Activated CD4-positive, alpha-beta memory T cell treated with anti-CD3 and anti-CD28 coated beads, Interleukin-2, amount 10 ng/mL, durations not matched to agents 7 days and 5 days (primary cell): Measurements from ENCODE around the gene AVPR1B. TPM values are rescaled to one million over a fixed set of nuclear protein-coding genes. Genes with fewer than 3 reads are reported as not detected.

Experiments used
- CTCF ChIA-PET: fragments of 350-600 bp; sonication (Branson Sonifier 250); formaldehyde crosslinking; loops from one replicate; lab custom pipeline; 2021; ENCODE audit warnings: antibody characterized with exemption, inconsistent platforms; lab: Charles Lee
- POLR2A ChIA-PET: fragments of 350-600 bp; sonication (Branson Sonifier 250); formaldehyde crosslinking; loops from one replicate; lab custom pipeline; 2021; ENCODE audit warnings: antibody characterized with exemption; lab: Charles Lee
- DNase-seq: peaks from one replicate; pipeline ENCODE4 v3.0.0-alpha.2; 2020
- H3K27ac Mint-ChIP-seq: one replicate; pipeline ENCODE4 v1.8.0; 2021; ENCODE audit warnings: mild to moderate bottlenecking, mixed read lengths
- H3K27me3 Mint-ChIP-seq: one replicate; pipeline ENCODE4 v1.8.0; 2021; ENCODE audit warnings: mixed read lengths
- H3K36me3 Mint-ChIP-seq: one replicate; pipeline ENCODE4 v1.8.0; 2021; ENCODE audit warnings: low read depth, mixed read lengths
- H3K4me1 Mint-ChIP-seq: one replicate; pipeline ENCODE4 v1.8.0; 2021; ENCODE audit warnings: mixed read lengths
- H3K4me3 Mint-ChIP-seq: one replicate; pipeline ENCODE4 v1.8.0; 2021; ENCODE audit warnings: mild to moderate bottlenecking, mixed read lengths
- H3K9me3 Mint-ChIP-seq: one replicate; pipeline ENCODE4 v1.8.0; 2021; ENCODE audit warnings: mixed read lengths
- total RNA-seq, 2 experiments: library from RNA; stranded (reverse); gene quantifications; one replicate each; pipeline ENCODE4 v1.2.3, GENCODE V29; 2021

The AVPR1B gene
- not detected for total RNA-seq

GRCh38 chr1:206117151-206117948, at the start of gene AVPR1B:
Gene AVPR1B, minus strand, starts transcription at chr1:206117388. Its CDS starts 498 bp downstream, at chr1:206116890.
- Mint-ChIP-seq H3K27ac (no peak within 1 kb of the TSS), H3K27me3 (peaks cover 63% of the 10 kb centered on the region), H3K9me3 (peaks cover 4% of the 10 kb centered on the region), H3K4me1 (peaks cover 9% of the 10 kb centered on the region), H3K36me3 (no peaks in the 10 kb centered on the region), H3K4me3 (no peak within 1 kb of the TSS)
- CTCF ChIA-PET: no interaction called here
- DNase-seq: no peak
- POLR2A ChIA-PET: no interaction called here

- Mint-ChIP-seq H3K4me1 (no peaks in the 10 kb centered on the region), H3K9me3 (no peaks in the 10 kb centered on the region), H3K36me3 (no peaks in the 10 kb centered on the region), H3K4me3 (no peak overlapping the region), H3K27ac (no peak overlapping the region), H3K27me3 (peaks cover 36% of the 10 kb centered on the region)
- POLR2A ChIA-PET: no interaction called here
- CTCF ChIA-PET: no interaction called here
- no peak for DNase-seq
Observed at GRCh38 chr1:206145771-206146290, 28.6 kb upstream of the AVPR1B start.

GRCh38 chr1:206144605-206145004, 27.4 kb upstream of the AVPR1B start:
- CTCF ChIA-PET: no interaction called here
- H3K9me3 Mint-ChIP-seq: no peaks in the 10 kb centered on the region
- no peaks in the 10 kb centered on the region for H3K4me1 Mint-ChIP-seq
- H3K27me3 Mint-ChIP-seq: peaks cover 48% of the 10 kb centered on the region
- DNase-seq: no peak
- no peak overlapping the region for H3K4me3 Mint-ChIP-seq
- no peak overlapping the region for H3K27ac Mint-ChIP-seq
- no peaks in the 10 kb centered on the region for H3K36me3 Mint-ChIP-seq
- POLR2A ChIA-PET: no interaction called here

DNA sequence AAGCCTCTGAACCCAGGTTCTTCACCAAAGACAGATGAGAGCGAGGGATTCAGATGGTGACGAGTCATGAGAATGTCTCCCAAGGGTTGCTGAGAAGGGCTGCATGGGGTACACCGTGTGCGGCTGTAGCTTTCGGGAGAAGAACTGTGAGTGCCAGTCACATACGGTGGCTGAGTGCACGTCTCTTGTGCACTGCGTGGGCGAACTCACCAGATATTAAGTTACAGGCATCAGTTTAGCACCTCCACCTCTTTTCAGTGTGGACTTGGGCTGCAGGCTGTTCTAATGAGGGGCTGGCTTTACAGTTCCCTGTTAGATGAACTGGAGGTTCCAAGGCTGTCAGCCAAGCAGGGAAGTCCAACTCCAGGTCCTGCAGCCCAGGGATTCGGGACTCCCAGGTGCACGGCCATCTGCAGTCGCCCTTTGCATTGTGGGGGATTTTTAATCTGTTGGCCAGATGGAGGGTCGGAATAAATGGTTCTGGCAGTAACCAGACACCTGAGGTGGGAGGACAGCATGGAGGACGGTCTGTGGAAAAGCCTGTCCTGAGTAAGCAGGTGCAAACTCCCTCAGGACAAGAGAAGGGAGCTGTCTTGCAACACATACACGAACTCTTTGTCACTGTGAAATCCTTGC, 26.5 kb upstream of the AVPR1B start:
- no peak for DNase-seq
- Mint-ChIP-seq H3K27me3 (peaks cover 53% of the 10 kb centered on the region), H3K27ac (no peak overlapping the region), H3K4me1 (no peaks in the 10 kb centered on the region), H3K36me3 (no peaks in the 10 kb centered on the region), H3K4me3 (no peak overlapping the region), H3K9me3 (no peaks in the 10 kb centered on the region)
- CTCF ChIA-PET: no interaction called here
- POLR2A ChIA-PET: no interaction called here

- DNase-seq: no peak
- Mint-ChIP-seq H3K27ac (no peak overlapping the region), H3K4me3 (no peak overlapping the region), H3K27me3 (peaks cover 62% of the 10 kb centered on the region), H3K4me1 (no peaks in the 10 kb centered on the region), H3K36me3 (no peaks in the 10 kb centered on the region), H3K9me3 (no peaks in the 10 kb centered on the region)
- ChIA-PET CTCF (no interaction called here), POLR2A (no interaction called here)
Observed at GRCh38 chr1:206142770-206143169, 25.6 kb upstream of the AVPR1B start.

DNA sequence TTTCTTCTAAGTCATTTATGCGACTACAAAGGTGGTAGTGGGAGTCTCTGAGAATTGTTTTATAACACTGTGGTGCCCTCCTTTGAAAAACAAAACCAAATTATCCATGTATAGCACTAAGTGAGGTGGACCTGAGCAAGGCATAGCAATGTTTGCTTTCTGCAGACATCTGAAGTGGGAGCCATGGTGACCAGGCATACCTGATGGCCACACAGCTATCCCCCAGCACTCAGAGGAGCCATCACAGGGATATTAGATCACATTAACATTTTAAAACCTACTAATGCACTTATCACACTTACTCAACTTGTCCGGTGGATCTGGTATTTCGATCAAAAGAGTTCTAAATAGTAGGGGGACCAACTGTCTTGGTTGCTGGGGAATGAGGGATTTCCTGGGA, 24.8 kb upstream of the AVPR1B start:
- no peaks in the 10 kb centered on the region for H3K9me3 Mint-ChIP-seq
- no peak for DNase-seq
- H3K4me3 Mint-ChIP-seq: no peak overlapping the region
- no peaks in the 10 kb centered on the region for H3K36me3 Mint-ChIP-seq
- no peak overlapping the region for H3K27ac Mint-ChIP-seq
- ChIA-PET CTCF (interaction anchor here (1.0 kb wide), 1 partner anchor 9 kb away, joined by 3 read pairs; no protein-coding TSS in a partner anchor), POLR2A (no interaction called here)
- peaks cover 63% of the 10 kb centered on the region for H3K27me3 Mint-ChIP-seq
- H3K4me1 Mint-ChIP-seq: no peaks in the 10 kb centered on the region

GRCh38 chr1:206136241-206136640, 19.1 kb upstream of the AVPR1B start:
- no peaks in the 10 kb centered on the region for H3K4me1 Mint-ChIP-seq

GRCh38 chr1:206135248-206135647, 18.1 kb upstream of the AVPR1B start:
- DNase-seq: no peak
- no peaks in the 10 kb centered on the region for H3K4me1 Mint-ChIP-seq
- CTCF ChIA-PET: interaction anchor here (1.3 kb wide), 1 partner anchor 29 kb away, joined by 3 read pairs; no protein-coding TSS in a partner anchor
- peaks cover 37% of the 10 kb centered on the region for H3K27me3 Mint-ChIP-seq
- H3K9me3 Mint-ChIP-seq: no peaks in the 10 kb centered on the region
- no peak overlapping the region for H3K4me3 Mint-ChIP-seq
- H3K27ac Mint-ChIP-seq: no peak overlapping the region
- POLR2A ChIA-PET: no interaction called here
- H3K36me3 Mint-ChIP-seq: no peaks in the 10 kb centered on the region

More at GRCh38 chr1:206136241-206136640, 19.1 kb upstream of the AVPR1B start:
- ChIA-PET CTCF (interaction anchor here (1.3 kb wide), 1 partner anchor 30 kb away, joined by 3 read pairs; no protein-coding TSS in a partner anchor), POLR2A (no interaction called here)
- Mint-ChIP-seq H3K4me3 (no peak overlapping the region), H3K27me3 (peaks cover 42% of the 10 kb centered on the region), H3K9me3 (no peaks in the 10 kb centered on the region), H3K36me3 (no peaks in the 10 kb centered on the region), H3K27ac (no peak overlapping the region)
- DNase-seq: no peak

GRCh38 chr1:206133751-206134415, 16.7 kb upstream of the AVPR1B start:
- CTCF ChIA-PET: no interaction called here
- H3K36me3 Mint-ChIP-seq: no peaks in the 10 kb centered on the region
- POLR2A ChIA-PET: no interaction called here
- no peaks in the 10 kb centered on the region for H3K9me3 Mint-ChIP-seq
- peaks cover 29% of the 10 kb centered on the region for H3K27me3 Mint-ChIP-seq
- no peak for DNase-seq
- H3K4me1 Mint-ChIP-seq: no peaks in the 10 kb centered on the region
- no peak overlapping the region for H3K4me3 Mint-ChIP-seq
- H3K27ac Mint-ChIP-seq: no peak overlapping the region

DNA sequence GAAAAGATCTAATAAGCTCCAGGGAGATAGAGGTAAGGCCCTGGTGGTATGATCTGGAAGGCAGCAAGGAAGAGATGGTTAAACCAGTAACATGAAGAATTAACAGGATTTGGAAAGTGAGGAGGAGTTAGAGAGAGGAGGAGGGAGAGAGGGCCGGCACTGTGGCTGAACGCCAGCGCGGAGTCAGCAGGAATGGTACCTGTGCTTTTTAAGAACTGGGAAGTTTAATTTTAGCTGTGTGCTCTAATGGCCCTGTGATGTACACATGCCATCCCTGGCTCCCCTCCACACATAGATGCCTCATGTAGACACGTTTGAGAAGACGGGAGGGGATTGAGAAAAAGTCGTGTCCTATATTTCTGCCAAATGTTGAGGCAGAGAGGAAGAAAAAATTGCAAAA, 13.8 kb upstream of the AVPR1B start:
- no peak for DNase-seq
- Mint-ChIP-seq H3K4me1 (no peaks in the 10 kb centered on the region), H3K27ac (no peak overlapping the region), H3K9me3 (no peaks in the 10 kb centered on the region), H3K27me3 (peaks cover 34% of the 10 kb centered on the region), H3K4me3 (no peak overlapping the region), H3K36me3 (no peaks in the 10 kb centered on the region)
- ChIA-PET CTCF (interaction anchor here (0.7 kb wide), 1 partner anchor 26 kb away, joined by 3 read pairs; no protein-coding TSS in a partner anchor), POLR2A (no interaction called here)

GRCh38 chr1:206128196-206128595, 11.0 kb upstream of the AVPR1B start:
- Mint-ChIP-seq H3K36me3 (no peaks in the 10 kb centered on the region), H3K4me3 (no peak overlapping the region), H3K9me3 (no peaks in the 10 kb centered on the region), H3K27ac (no peak overlapping the region), H3K4me1 (no peaks in the 10 kb centered on the region), H3K27me3 (peaks cover 49% of the 10 kb centered on the region)
- ChIA-PET CTCF (interaction anchor here (0.9 to 1.1 kb wide), 2 partner anchors 20 to 210 kb away, joined by 3 to 5 read pairs; no protein-coding TSS in a partner anchor), POLR2A (no interaction called here)
- DNase-seq: no peak

GRCh38 chr1:206127336-206127735, 10.1 kb upstream of the AVPR1B start:
- ChIA-PET CTCF (no interaction called here), POLR2A (no interaction called here)
- no peaks in the 10 kb centered on the region for H3K36me3 Mint-ChIP-seq
- no peaks in the 10 kb centered on the region for H3K4me1 Mint-ChIP-seq
- H3K27me3 Mint-ChIP-seq: peaks cover 54% of the 10 kb centered on the region
- no peak overlapping the region for H3K27ac Mint-ChIP-seq
- no peak for DNase-seq
- no peak overlapping the region for H3K4me3 Mint-ChIP-seq
- no peaks in the 10 kb centered on the region for H3K9me3 Mint-ChIP-seq

DNA sequence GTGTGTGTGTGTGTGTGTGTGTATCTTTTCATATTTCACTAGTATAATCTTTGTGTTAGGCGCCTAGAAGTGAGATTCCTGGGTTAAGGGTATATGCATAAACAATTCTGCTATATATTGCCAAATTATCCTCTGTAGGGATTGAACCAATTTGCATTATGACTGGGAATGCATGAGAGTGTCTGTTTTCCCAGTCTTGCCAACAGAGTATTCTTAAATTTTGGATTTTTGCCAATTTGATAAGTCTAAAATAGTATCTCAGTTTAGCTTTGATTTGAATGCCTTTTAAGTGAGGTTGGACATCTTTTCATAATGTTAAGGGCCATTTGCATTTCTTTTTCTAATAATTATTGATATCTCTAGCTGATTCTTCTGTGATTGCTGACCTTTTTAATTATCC, 8.2 kb upstream of the AVPR1B start:
- Mint-ChIP-seq H3K27me3 (peaks cover 61% of the 10 kb centered on the region), H3K9me3 (peaks cover 4% of the 10 kb centered on the region), H3K4me3 (no peak overlapping the region), H3K27ac (no peak overlapping the region), H3K36me3 (no peaks in the 10 kb centered on the region), H3K4me1 (no peaks in the 10 kb centered on the region)
- no peak for DNase-seq
- POLR2A ChIA-PET: no interaction called here
- CTCF ChIA-PET: no interaction called here
